HG03135 (cell line): ENCODE data around the gene LIMS2.

Experiments used
- ATAC-seq: cut with Tn5 transposase; IDR thresholded peaks from one replicate; pipeline ENCODE4 v1.9.1; 2021; ENCODE audit warnings: mild to moderate bottlenecking, moderate library complexity; ENCODE audit not compliant: unreplicated experiment

Gene LIMS2

DNA sequence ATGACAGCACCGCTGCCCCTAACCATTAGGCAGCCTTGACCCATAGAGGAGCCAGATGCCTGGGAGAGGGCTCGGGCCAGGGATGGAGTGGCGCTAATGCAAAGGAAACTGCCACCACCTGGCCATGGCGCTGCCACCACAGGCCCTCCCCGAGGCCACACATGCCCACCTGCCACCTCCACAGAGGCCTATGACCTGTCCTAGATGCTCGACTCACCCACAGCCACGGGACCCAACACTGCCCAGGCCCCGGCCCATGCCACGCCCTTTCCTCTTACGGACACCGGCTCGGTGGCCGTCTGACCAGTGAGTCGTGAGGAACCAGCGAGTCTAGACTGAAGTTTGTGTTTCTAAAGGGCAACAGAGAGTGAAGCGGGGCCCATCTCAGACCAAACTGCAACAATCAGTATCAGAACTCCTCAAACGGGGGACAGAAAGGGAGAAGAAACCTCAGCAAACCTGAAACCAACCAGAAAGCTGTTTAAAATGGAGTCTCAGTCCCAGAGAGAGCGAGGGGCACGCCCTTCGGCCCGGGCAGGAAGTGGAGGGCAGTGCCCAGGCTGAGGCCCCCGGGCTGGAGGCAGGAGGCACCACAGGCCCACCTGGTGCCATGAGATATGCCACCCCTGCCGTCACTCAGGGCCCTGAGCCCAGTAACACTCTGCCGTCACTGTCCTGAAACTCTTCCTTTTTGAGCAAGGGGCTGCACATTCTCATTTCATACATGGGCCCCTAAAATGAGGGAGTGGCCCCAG, 28.7 kb downstream of the LIMS2 start:
- no peak for ATAC-seq

DNA sequence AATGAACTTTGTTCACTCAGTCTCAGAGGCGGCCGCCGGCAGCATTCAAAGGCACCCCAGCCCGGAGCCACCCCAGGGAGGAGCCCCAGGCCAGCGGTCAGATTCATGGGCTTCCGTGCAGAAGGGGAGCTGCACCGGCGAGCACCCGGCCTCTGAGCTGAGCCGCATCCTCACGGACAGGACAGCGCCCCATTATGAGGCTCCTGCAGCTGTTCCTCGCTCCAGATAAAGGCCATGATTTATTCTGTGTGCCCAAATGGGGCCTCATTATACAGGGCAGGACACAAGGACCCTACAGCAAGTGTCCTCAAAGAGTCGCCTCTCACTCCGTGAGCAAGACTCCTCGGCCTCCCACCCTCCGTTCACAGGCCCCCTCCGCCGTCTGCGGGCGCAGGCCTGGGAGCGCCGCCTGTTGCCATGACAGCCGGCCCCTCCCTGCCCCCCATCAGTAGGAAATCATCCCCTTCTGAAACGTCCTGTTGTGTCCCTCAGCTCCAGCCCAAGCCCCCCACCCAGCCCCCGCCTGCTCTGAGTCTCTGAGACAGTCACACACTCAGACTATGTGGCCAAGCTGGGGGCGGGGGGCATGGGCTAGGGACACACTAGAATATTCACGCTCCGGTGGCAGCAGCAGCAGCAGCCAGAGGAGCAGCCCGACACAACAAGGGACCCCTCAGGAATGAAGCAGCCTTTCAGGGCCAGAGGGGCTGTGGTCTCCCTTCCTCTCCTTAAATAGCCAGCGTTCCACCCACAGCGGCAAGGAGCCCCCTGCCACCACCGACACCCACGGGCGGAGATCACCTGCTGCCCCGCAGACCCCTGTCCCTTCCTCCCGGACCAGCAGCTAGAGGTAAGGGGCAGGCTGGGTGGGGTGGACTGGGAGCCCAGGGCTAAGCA, 29.7 kb downstream of the LIMS2 start, which contains the start of gene GPR17:
GPR17 (plus strand) TSS at position 759 of the 897 bp plus-strand sequence. CDS start 4,583 bp downstream, outside the sequence.
- no peak for ATAC-seq

DNA sequence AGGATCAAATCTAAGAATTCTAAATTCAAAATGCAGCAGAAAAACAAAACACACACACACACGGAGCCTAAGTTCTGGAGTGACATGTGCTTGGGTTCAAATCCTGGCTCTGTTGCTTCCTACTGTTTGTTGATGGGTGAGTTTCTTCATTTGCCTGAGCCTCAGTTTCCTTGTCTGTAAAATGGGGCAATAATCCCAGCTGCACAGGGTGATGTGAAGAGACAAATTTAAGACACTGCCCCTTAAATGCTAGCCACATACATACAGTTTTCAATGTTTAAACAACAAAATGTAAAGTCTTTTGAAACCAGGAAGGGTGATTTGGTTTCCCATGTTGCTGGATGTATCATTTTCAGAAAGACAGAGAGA, 30.3 kb downstream of the LIMS2 start:
- no peak for ATAC-seq

DNA sequence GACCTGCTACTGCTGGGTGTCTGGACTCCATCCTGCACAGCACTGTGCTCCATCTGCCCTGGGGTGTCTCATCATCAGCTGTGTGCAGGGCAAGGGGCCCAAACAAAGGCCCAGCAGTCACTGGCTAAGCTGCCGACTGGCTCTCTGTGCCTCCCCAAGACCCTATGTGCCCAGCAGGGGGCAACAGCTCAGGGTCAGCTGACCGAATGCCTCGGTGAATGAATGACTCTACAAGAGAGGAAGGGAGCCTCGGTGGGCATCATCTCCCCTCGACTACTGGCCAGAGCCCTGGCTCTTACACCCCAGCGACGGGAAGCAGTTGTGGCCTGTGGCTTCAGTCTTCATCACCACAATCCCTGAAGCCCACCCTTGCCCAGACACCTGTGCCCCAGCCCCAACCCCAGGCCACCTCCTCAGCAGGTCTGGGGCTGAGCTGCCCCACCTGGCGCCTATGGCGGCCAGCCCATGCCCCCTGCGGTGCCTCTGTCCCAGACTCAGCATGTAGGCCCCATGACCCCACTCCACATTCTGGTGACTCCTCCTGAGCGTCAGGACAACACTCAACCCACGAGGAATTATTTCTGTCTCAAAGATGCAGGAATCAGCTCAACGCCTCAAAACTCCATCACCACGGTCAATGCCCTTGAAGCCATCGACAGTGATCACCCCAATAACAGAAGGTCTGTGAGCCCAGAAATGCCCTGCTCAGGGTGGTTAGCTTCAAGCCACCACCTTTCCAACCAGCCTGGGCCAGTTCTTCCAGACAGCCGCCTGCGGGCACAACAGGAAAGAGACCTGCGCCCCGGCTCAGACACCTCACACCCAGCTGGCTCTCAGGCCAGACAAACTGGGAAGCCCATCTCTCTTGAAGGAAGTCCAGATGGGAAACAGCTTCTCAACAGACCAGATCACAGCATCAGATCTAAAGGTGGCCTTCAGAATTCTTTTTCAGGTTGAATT, 31.0 kb downstream of the LIMS2 start:
- ATAC-seq = no peak

DNA sequence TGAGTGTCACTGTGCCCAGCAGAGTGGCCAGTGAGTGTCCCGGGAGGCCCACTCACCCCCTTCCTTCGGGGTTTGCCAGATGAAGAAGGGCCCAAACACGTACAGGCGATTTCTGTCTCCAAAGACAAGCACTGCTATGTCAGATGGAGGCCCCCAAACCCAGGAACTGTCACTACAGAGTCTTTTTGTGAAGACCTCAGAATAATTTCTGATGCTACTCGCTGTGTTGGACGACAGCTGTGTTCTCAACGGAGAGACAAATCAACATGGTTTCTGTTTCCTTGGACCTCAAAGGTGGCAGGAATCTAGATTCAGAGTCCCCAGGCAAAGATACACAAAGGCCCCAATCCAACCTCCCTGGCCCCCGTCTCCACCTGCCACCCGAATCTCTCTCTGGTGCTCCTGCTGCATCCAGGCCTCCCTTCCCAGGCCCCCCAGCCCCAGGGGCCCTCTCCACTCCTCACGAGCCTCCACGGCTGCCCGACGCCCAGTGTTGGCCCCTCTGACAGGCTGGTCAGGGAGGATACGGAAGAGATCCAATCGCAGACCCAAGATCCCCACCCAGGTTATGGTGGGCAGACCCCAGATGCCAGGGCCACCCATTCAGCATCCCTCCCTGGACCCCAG, 31.8 kb downstream of the LIMS2 start:
- no peak for ATAC-seq

DNA sequence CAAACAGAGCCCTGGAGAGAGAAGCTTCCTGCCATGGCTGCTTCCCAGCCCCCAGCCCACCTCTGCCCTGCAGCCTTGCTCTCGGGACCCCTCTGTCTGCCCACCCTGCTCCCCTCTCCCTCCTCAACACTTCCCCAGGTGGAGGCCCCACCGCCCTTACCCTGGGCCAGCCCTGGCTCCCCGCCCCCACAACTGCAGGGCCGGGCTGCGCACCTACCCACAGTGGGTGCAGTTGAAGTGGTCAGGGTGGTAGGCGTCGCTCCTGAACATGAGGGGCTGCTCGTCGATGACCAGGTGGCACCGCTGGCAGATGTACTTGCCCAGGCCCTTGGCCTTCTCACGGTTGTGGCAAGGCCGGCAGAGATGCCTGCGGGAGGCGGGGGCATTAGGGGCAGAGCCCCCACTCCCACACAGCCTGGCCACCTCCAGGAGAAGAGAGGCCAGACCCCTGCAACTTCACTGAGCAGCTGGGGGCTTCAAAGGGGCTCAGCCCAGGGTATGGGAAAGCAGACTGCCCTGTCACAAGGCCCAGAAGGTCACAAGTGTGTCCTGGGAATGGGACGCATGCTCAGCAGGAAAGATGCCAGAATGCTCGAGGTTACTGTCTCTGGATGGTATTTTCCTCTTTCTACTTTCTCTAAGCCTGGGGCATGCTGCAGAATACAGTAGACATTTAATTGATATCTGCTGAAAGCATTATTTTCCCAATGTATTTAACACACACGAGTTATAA, 32.5 kb downstream of the LIMS2 start:
- ATAC-seq = no peak

DNA sequence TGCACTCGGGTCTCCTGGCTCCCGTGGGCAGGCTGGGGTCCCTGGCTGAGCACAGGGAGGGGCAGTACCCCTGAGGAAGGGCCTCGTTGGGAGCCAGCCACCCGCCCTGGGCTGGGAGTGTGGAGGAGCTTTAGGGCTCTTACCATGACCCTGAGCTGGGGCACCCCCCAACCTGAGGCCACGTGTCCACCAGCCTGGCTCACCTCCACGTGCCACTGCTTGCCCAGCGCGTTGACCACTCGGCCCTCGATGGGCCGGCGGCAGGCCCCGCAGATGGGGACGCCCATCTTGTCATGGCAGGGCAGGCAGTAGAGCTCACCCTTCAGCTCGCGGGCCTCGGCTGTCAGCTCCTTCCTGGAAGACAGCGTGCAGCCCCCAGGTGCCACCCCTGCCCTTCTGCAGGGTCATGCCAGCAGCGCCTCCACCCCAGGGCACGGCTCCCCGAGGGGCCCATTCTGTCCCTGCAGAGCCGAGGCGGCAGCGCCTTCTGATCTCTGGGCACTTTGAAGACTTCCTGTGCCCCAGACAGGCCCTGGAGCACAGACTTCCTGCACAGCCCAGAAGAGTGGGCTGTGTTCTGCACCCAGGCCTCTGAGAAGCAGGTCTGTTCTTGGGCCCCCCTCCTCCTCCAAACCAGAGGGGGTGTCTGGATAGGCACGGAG, 33.4 kb downstream of the LIMS2 start:
- ATAC-seq = no peak

DNA sequence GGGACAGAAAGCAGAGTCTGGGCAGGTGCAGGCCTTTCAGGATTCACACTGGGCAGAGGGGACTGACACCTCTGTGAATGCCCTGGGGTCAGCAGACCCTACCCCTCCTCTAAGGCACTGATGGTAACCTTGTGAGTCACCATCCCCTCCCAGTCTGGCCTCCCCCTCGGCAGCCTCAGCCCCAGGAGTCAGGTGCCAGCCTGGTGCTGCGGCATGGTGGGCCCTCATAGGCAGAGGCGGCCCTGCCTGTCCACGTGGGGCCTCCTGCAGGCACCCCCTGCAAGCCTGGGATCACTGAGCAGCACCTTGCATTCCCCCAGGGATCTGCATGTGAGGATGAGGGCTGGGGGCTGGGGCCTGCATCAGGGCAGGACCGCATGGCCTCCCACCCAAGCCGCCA, 34.2 kb downstream of the LIMS2 start:
- ATAC-seq = no peak

DNA sequence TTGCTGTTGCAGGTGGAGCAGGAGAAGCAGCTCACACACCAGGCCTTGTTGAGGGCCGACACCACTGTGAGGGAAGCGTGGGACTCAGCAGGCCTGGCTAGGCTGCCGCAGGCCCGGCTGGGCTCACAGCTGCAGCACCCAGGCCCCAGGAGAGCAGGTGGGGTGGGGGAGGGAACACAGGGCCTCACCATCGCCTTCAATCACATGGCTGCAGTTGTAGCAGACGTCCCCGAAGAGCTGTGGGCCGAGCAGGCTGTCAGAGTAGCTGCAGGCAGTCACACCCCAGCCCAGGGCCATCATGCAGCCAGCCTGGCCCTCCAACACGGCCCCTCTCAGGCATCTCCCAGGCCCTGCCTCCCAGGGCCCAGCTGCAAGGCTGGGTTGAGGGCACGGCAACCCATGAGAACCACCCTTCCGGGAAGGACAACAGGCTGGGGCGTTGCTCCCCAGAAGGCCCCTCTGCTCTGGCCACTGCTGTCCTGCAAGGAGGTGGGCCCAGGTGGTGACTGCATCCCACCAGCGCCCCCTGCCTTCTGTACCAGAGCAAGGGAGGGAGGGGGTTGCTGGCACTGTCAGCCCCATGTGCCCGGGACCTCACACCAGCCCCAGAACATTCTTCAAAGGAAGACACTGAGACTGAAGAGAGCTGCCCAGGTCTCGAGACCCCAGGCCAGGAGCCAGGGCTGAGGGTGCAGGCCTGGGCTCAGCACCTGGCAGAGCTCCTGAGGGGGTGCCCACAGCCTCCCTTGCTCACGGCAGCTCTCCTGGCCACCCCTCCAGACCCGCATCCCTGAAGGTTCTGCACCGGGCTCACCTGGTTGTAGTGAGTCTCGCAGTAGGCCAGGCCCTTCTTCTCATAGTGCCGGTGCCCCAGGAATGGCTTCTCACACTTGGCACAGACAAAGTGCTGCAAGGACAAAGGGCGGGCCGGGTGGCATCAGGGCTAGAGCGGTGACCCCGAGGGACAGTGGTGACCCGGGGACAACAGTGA, 35.0 kb downstream of the LIMS2 start:
- ATAC-seq = no peak

DNA sequence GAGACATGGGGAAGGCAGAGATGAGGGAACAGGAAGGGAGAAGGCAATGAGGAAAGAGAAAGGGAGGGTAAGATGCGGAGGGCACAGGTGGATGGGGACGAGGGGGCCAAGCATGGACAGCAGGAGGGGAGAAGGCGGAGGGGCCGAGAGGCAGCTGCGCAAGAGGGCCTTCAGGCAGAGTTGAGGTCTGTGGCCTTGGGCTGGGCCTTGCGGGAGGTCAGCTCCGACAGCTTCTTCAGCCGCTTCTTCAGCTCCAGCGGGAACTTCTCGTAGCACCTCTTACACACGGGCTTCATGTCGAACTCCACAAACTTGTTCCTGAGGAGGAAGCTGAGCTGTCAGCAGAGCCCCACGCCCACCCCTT, 36.2 kb downstream of the LIMS2 start:
- no peak for ATAC-seq

DNA sequence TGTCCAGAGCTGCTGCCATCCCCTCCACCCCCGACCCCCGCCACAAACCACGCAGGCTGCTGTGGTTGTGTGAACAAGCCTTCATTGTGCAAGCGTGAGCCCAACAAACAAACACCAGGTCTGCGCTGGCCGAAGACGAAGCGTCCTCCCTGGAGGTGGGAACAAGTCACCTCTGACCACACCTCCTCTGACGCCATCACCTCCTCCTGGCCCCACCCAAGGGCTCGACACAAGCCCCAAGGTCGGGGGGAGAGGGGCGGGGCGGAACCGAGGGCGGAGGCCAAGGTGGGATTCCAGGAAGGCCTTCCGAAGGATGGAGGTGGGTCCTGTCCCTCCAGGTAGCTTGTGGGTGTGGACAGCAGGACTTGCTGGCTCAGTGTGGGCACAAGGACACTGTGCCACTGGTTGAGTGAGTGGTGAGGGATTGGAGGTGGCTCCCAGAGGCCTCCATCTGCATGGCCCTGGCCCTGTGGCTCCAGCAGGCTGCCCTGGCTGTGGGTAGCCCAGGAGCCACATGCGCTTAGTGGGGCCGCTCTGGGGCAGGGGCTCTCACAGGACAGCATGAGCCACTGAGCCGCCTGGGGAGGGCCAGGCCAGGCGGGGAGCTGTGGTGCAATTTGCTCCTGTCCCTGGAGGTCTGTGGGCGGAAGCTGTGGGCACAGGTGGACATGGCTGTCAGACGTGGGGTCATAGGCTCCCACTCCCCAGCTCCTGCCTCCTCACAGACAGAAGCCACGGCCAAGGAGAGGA, 36.8 kb downstream of the LIMS2 start:
- ATAC-seq = no peak

DNA sequence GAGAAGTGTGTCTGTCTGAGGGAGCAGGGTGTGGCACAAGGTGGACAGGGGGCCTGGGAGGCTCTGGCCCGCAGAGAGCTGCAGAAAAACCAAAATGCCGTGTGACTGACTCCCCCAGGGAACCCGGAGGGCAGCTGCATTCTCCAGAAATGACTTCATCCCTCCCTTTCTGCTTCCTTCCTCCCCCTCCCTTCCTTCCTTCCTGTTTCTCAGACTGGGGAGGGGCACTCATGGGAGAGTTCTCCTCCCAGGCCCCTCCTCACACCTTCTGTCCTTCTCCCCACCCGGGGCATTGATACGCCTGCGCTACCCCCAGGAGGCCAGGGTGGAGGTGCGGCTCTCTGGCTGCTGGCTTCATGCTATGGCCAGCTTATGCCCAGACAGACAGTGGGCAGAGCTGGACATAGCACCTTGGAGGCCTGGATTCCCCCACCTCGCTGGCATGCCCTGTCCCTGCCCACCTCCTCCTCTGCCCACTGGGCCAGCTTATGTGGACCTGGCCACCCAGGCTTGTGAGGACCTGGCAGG, 37.5 kb downstream of the LIMS2 start:
- ATAC-seq = no peak

DNA sequence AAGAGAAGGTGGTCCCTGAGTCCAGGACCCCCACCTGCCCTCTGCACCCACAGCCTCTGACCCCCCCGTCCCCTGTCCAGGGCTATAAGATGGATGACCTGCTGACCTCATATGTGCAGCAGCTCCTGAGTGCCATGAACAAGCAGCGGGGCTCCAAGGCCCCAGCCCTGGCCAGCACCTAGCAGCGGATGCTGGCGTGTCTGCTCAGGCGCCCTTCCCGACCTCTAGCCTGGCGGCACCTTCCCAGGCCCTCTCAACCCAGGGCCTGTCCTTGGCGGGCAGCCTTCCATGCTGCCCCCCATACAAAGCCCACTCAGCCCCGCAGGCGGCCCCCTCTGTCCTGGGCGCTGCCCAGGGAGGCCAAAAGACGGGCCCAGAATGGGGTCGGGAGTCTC, 38.1 kb downstream of the LIMS2 start:
- no peak for ATAC-seq

DNA sequence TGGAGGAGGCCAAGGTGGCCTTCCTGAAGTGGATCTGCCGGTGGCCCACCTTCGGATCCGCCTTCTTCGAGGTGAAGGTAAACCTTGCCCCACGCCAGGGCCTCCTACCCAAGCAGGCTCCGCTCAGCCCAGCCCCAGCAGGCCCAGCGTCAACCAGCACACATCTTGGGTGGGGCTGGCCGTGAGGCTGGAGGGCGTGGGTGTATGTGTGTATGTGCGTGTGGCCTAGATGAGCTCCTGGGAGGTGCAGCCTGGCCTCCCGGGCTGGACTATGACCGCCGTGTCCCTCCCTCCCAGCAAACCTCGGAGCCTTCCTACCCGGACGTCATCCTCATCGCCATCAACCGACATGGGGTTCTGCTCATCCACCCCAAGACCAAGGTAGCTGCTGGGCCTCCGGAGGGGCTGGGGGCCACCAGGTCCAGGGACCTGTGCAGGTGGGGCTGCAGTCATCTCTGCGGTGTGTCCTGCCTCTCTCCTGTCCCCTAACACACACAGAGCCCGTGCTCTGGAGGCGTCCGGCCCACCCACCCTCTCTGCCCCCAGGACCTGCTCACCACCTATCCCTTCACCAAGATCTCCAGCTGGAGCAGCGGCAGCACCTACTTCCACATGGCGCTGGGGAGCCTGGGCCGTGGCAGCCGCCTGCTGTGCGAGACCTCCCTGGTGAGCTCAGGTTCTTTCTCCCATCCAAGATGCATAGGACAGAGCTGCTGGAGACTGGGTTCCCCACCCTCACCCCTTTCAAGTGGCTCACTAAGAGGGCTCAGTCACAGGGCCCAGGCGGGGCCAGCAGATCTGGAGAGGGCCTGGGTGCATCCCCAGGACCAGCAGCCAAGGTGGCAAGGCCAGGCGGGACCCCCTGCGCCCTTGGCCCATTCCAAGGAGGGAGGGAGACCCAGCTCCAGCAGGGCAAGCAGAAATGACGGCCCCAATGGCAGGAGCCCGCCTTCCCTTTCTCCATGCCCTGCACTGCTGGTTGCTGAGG, 38.8 kb downstream of the LIMS2 start:
- ATAC-seq = no peak

DNA sequence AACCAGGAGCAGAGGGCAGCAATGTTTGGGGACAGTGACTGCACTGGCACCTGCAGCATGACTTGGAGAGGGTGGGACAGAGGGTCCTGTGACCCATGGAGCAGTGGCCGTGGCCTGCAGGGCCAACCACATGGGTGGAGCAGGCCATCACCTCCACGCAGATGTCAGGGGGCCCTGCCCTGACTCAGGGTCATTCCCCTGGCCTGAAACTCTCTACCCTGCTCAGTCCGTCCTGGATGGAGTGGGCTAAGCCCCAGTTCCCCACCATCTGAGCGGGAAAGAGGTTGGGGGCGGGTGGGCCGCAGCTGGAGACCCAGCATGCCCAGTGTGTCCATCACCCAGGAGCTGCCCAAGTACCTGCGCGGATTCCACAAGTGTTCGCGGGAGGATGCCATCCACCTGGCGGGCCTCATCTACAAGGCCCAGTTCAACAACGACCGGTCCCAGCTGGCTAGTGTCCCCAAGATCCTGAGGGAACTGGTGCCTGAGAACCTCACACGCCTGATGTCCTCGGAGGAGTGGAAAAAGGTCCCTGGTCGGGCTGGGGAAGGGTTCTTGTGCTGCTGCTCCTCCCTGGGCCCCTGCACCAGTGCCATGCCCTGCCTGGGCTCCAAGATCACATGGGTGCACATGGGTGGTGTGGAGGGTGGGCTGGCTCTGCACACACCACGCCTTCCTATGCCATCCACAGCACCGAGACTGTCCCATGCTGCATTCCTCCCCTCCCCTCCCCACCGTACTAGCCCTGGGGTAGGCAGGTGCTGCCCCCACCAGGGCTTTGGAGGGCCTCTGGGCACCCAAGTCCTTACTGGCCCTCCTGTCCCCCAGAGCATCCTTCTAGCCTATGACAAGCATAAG, 39.7 kb downstream of the LIMS2 start:
- ATAC-seq = no peak
